Ishikawa (cell line): ENCODE data around the gene KCNQ5.

Source experiments
- EP300 ChIP-seq: IDR thresholded peaks from 2 replicates; pipeline ENCODE4 v1.6.1; 2012; ENCODE audit warnings: borderline replicate concordance
- FOXM1 ChIP-seq: IDR thresholded peaks from 2 replicates; pipeline ENCODE4 v1.6.1; 2012; ENCODE audit warnings: low read depth, borderline replicate concordance
- TAF1 ChIP-seq: IDR thresholded peaks from 2 replicates; pipeline ENCODE4 v1.6.1; 2012; ENCODE audit warnings: low read depth, mild to moderate bottlenecking
- TCF12 ChIP-seq: IDR thresholded peaks from 2 replicates; pipeline ENCODE4 v1.6.1; 2012; ENCODE audit warnings: low read depth
- YY1 ChIP-seq: IDR thresholded peaks from 2 replicates; pipeline ENCODE4 v1.6.1; 2012; ENCODE audit warnings: low read depth
- TF ChIP-seq, protein P1 (sequence below): IDR thresholded peaks from 2 replicates; pipeline ENCODE4 v1.6.1; 2012
- TF ChIP-seq, protein P2 (sequence below): IDR thresholded peaks from 2 replicates; pipeline ENCODE4 v1.6.1; 2012

DNA sequence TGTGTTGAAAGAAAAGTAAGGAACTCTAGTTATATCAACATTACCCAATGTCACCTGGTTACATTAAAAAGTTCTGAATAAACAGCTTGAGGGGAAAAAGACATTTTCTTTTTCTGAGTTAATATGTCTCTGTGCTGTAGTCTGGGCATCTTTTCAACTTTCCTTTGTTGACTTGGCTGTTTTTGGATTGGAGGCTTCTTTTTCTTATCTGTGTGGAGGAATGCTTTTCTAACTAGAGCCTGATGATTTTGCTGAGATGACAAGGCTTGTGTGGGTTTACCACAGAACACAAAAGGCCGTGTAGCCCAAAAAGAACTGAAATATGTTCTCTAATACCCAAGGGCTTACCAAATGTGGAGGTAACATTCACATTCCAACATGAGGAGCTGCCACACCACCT, 161.8 kb downstream of the KCNQ5 start:
- no peak for TF ChIP-seq YY1
- TF ChIP-seq EP300, result no peak
- TF ChIP-seq, protein P1, sequence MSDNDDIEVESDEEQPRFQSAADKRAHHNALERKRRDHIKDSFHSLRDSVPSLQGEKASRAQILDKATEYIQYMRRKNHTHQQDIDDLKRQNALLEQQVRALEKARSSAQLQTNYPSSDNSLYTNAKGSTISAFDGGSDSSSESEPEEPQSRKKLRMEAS, result no peak
- TF ChIP-seq, protein P2, sequence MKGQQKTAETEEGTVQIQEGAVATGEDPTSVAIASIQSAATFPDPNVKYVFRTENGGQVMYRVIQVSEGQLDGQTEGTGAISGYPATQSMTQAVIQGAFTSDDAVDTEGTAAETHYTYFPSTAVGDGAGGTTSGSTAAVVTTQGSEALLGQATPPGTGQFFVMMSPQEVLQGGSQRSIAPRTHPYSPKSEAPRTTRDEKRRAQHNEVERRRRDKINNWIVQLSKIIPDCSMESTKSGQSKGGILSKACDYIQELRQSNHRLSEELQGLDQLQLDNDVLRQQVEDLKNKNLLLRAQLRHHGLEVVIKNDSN, result no peak
- TF ChIP-seq FOXM1, result no peak
- no peak for TF ChIP-seq TCF12
- no peak for TF ChIP-seq TAF1
